HL-60/S4 treated with phorbol 12-myristate 13-acetate at 8.2 ng/mL for 4 days and 3 days (cell line): ENCODE results near the gene ATCAY.

Experiments
- in situ Hi-C: fragments of 300-500 bp; cut with MboI; formaldehyde crosslinking; loops from 2 replicates; pipeline ENCODE4 v1.15.0; 2022; ENCODE audit warnings: low sequenced_read_pairs

Gene ATCAY

GRCh38 chr19:3880471-3881271 is at the start of gene ATCAY:
TSS of gene ATCAY (plus strand) at chr19:3880685. CDS start at chr19:3885768, 5,083 bp downstream.
- in situ Hi-C loops, result no loop called here

- in situ Hi-C loops, result no loop called here
Observed at GRCh38 chr19:3831601-3832000, 48.9 kb upstream of the ATCAY start.

- in situ Hi-C loops, result no loop called here
Observed at GRCh38 chr19:3832001-3832400, 48.5 kb upstream of the ATCAY start.

- in situ Hi-C loops, result no loop called here
Observed at GRCh38 chr19:3833578-3834348, 46.7 kb upstream of the ATCAY start.

GRCh38 chr19:3834349-3835054 is 46.0 kb upstream of the ATCAY start:
- in situ Hi-C loops, result no loop called here

GRCh38 chr19:3835055-3835435 is 45.4 kb upstream of the ATCAY start:
- in situ Hi-C loops, result no loop called here

GRCh38 chr19:3836887-3837286 is 43.6 kb upstream of the ATCAY start:
- in situ Hi-C loops, result no loop called here

- in situ Hi-C loops, result no loop called here
Observed at GRCh38 chr19:3837332-3837731, 43.2 kb upstream of the ATCAY start.

- in situ Hi-C loops, result no loop called here
Observed at GRCh38 chr19:3837922-3838321, 42.6 kb upstream of the ATCAY start.

- in situ Hi-C loops, result no loop called here
Observed at GRCh38 chr19:3838661-3839060, 41.8 kb upstream of the ATCAY start.

GRCh38 chr19:3839941-3840340 is 40.5 kb upstream of the ATCAY start:
- in situ Hi-C loops, result no loop called here

GRCh38 chr19:3840804-3841203 is 39.7 kb upstream of the ATCAY start:
- in situ Hi-C loops, result no loop called here

GRCh38 chr19:3842948-3843347 is 37.5 kb upstream of the ATCAY start:
- in situ Hi-C loops, result no loop called here

- in situ Hi-C loops, result no loop called here
Observed at GRCh38 chr19:3844596-3844995, 35.9 kb upstream of the ATCAY start.

- in situ Hi-C loops, result no loop called here
Observed at GRCh38 chr19:3849092-3849491, 31.4 kb upstream of the ATCAY start.

GRCh38 chr19:3849787-3850186 is 30.7 kb upstream of the ATCAY start:
- in situ Hi-C loops, result loop anchor here (25.0 kb wide), 1 partner anchor 363 kb away; no protein-coding TSS in a partner anchor

GRCh38 chr19:3850320-3850972 is 30.0 kb upstream of the ATCAY start:
- in situ Hi-C loops, result loop anchor here (25.0 kb wide), 1 partner anchor 362 kb away; no protein-coding TSS in a partner anchor

GRCh38 chr19:3851254-3852176 is 29.0 kb upstream of the ATCAY start:
- in situ Hi-C loops, result loop anchor here (25.0 kb wide), 1 partner anchor 361 kb away; no protein-coding TSS in a partner anchor

- in situ Hi-C loops, result loop anchor here (25.0 kb wide), 1 partner anchor 360 kb away; no protein-coding TSS in a partner anchor
Observed at GRCh38 chr19:3852177-3852511, 28.3 kb upstream of the ATCAY start.
